MM.1S (cell line): ENCODE data around the gene PDE4B.

Source experiments
- DNase-seq: peaks from one replicate; pipeline ENCODE4 v3.0.0-alpha.2; 2015
- H2AFZ ChIP-seq: fragments of 300-600 bp; sonication (generic); 2 replicates; pipeline ENCODE4 v1.6.0; 2016; ENCODE audit warnings: antibody characterized with exemption, low read length
- H3F3A ChIP-seq: fragments of 300-600 bp; sonication (generic); 2 replicates; pipeline ENCODE4 v1.6.1; 2016; ENCODE audit warnings: mild to moderate bottlenecking, antibody characterized with exemption, low read length, moderate library complexity, mixed read lengths; ENCODE audit not compliant: insufficient read depth
- H3K27ac ChIP-seq: fragments of 300-600 bp; sonication (generic); 2 replicates; pipeline ENCODE4 v1.5.1; 2016; ENCODE audit warnings: mild to moderate bottlenecking, low read length
- H3K27me3 ChIP-seq: fragments of 300-600 bp; sonication (generic); replicated peaks from 2 replicates; pipeline ENCODE4 v1.6.0; 2016; ENCODE audit warnings: low read length; ENCODE audit not compliant: insufficient read depth
- H3K36me3 ChIP-seq: fragments of 300-600 bp; sonication (generic); replicated peaks from 2 replicates; pipeline ENCODE4 v1.6.1; 2016; ENCODE audit warnings: mild to moderate bottlenecking, low read length, mixed read lengths; ENCODE audit not compliant: insufficient read depth
- H3K4me1 ChIP-seq: fragments of 300-600 bp; sonication (generic); 2 replicates; pipeline ENCODE4 v1.6.1; 2016; ENCODE audit warnings: low read length, mixed read lengths
- H3K4me2 ChIP-seq: fragments of 300-600 bp; sonication (generic); 2 replicates; pipeline ENCODE4 v1.6.0; 2016; ENCODE audit warnings: low read depth, low read length
- H3K4me3 ChIP-seq: fragments of 300-600 bp; sonication (generic); 2 replicates; pipeline ENCODE4 v1.5.1; 2016; ENCODE audit warnings: low read length, mixed read lengths
- H3K79me2 ChIP-seq: fragments of 300-600 bp; sonication (generic); 2 replicates; pipeline ENCODE4 v1.6.1; 2016; ENCODE audit warnings: mixed run types, low read length, mixed read lengths
- H3K9ac ChIP-seq: fragments of 300-600 bp; sonication (generic); 2 replicates; pipeline ENCODE4 v1.6.1; 2016; ENCODE audit warnings: low read length, mixed read lengths
- H3K9me2 ChIP-seq: fragments of 300-600 bp; sonication (generic); replicated peaks from 2 replicates; pipeline ENCODE4 v1.6.1; 2016; ENCODE audit warnings: mild to moderate bottlenecking, low read length, mixed read lengths; ENCODE audit not compliant: insufficient read depth
- H3K9me3 ChIP-seq: fragments of 300-600 bp; sonication (generic); replicated peaks from 2 replicates; pipeline ENCODE4 v1.6.1; 2016; ENCODE audit warnings: mild to moderate bottlenecking, low read length, mixed read lengths; ENCODE audit not compliant: insufficient read depth
- H4K20me1 ChIP-seq: fragments of 300-600 bp; sonication (generic); 2 replicates; pipeline ENCODE4 v1.6.1; 2016; ENCODE audit warnings: mild to moderate bottlenecking, low read length, moderate library complexity, mixed read lengths; ENCODE audit not compliant: insufficient read depth
- EZH2 ChIP-seq: fragments of 300-600 bp; sonication (generic); optimal IDR thresholded peaks from 2 replicates; pipeline ENCODE3; 2017; ENCODE audit warnings: low read depth, mild to moderate bottlenecking, antibody characterized with exemption, low read length, mixed read lengths
- EZH2phosphoT487 ChIP-seq: fragments of 300-600 bp; sonication (generic); IDR thresholded peaks from 2 replicates; pipeline ENCODE4 v1.6.1; 2018; ENCODE audit warnings: antibody characterized with exemption, low read length
- TF ChIP-seq, protein P1 (sequence below): fragments of 300-600 bp; sonication (generic); IDR thresholded peaks from 2 replicates; pipeline ENCODE4 v1.5.1; 2016; ENCODE audit warnings: antibody characterized with exemption, low read length, mixed read lengths

The PDE4B gene

GRCh38 chr1:65949230-65949626 lies 156.5 kb downstream of the PDE4B start:
- Histone ChIP-seq H3K27ac (no peak overlapping the region), H3K9ac (no peak overlapping the region), H3K27me3 (no peaks in the 10 kb centered on the region), H3K4me3 (no peak overlapping the region), H4K20me1 (no peaks in the 10 kb centered on the region), H3K9me3 (no peaks in the 10 kb centered on the region), H3K4me2 (no peak overlapping the region), H3K4me1 (no peaks in the 10 kb centered on the region), H2AFZ (no peak overlapping the region), H3K79me2 (no peaks in the 10 kb centered on the region), H3K36me3 (no peaks in the 10 kb centered on the region), H3K9me2 (no peaks in the 10 kb centered on the region), H3F3A (no peaks in the 10 kb centered on the region)
- DNase-seq, result no peak
- no peak for TF ChIP-seq EZH2
- no peak for TF ChIP-seq EZH2phosphoT487
- TF ChIP-seq, protein P1, sequence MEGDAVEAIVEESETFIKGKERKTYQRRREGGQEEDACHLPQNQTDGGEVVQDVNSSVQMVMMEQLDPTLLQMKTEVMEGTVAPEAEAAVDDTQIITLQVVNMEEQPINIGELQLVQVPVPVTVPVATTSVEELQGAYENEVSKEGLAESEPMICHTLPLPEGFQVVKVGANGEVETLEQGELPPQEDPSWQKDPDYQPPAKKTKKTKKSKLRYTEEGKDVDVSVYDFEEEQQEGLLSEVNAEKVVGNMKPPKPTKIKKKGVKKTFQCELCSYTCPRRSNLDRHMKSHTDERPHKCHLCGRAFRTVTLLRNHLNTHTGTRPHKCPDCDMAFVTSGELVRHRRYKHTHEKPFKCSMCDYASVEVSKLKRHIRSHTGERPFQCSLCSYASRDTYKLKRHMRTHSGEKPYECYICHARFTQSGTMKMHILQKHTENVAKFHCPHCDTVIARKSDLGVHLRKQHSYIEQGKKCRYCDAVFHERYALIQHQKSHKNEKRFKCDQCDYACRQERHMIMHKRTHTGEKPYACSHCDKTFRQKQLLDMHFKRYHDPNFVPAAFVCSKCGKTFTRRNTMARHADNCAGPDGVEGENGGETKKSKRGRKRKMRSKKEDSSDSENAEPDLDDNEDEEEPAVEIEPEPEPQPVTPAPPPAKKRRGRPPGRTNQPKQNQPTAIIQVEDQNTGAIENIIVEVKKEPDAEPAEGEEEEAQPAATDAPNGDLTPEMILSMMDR, result no peak

GRCh38 chr1:65949933-65950332 lies 157.2 kb downstream of the PDE4B start:
- no peaks in the 10 kb centered on the region for H3K79me2 ChIP-seq
- no peak for TF ChIP-seq EZH2
- no peak for TF ChIP-seq EZH2phosphoT487
- TF ChIP-seq, protein P1, result no peak
- DNase-seq, result no peak
- no peaks in the 10 kb centered on the region for H3K9me2 ChIP-seq
- H3K4me1 ChIP-seq, result no peaks in the 10 kb centered on the region
- H3K36me3 ChIP-seq, result no peaks in the 10 kb centered on the region
- no peaks in the 10 kb centered on the region for H3K9me3 ChIP-seq
- H2AFZ ChIP-seq, result no peak overlapping the region
- no peaks in the 10 kb centered on the region for H4K20me1 ChIP-seq
- no peaks in the 10 kb centered on the region for H3F3A ChIP-seq
- no peak overlapping the region for H3K9ac ChIP-seq
- no peak overlapping the region for H3K27ac ChIP-seq
- H3K27me3 ChIP-seq, result no peaks in the 10 kb centered on the region
- H3K4me2 ChIP-seq, result no peak overlapping the region
- H3K4me3 ChIP-seq, result no peak overlapping the region

- peaks cover 14% of the 10 kb centered on the region for H3K4me1 ChIP-seq
- H3K4me2 ChIP-seq, result no peak overlapping the region
- H3K79me2 ChIP-seq, result no peaks in the 10 kb centered on the region
- no peaks in the 10 kb centered on the region for H3K9me3 ChIP-seq
- no peaks in the 10 kb centered on the region for H4K20me1 ChIP-seq
- no peak overlapping the region for H3K9ac ChIP-seq
- no peak for DNase-seq
- TF ChIP-seq, protein P1, result no peak
- TF ChIP-seq EZH2phosphoT487 (no peak), EZH2 (no peak)
- no peaks in the 10 kb centered on the region for H3K9me2 ChIP-seq
- H3K27ac ChIP-seq, result no peak overlapping the region
- no peaks in the 10 kb centered on the region for H3K27me3 ChIP-seq
- no peak overlapping the region for H2AFZ ChIP-seq
- no peaks in the 10 kb centered on the region for H3K36me3 ChIP-seq
- no peaks in the 10 kb centered on the region for H3F3A ChIP-seq
- H3K4me3 ChIP-seq, result no peak overlapping the region
These were observed 160.0 kb downstream of the PDE4B start for GRCh38 chr1:65952696-65953095.
